ENCODE data around the gene MAT2A. TPM values are rescaled to one million over a fixed set of nuclear protein-coding genes. Genes with fewer than 3 reads are reported as not detected.

MAT2A gene
- total RNA-seq, 1 donor from 2014 or later: 145 TPM

GRCh38 chr2:85523062-85523902 lies 15.7 kb upstream of the MAT2A start:
- no peaks in the 10 kb centered on the region for H3K36me3 ChIP-seq
- TF ChIP-seq CTCF (IDR thresholded peaks at IDR 0.05; ENCODE audit: borderline replicate concordance): no peak
- H3K27ac ChIP-seq (replicated peaks): peak overlapping the region; percentile 81
- intact Hi-C loops (cut with micrococcal nuclease): no loop called here
- no peaks in the 10 kb centered on the region for H3K9me3 ChIP-seq (replicated peaks)
- H3K4me1 ChIP-seq: peaks cover 26% of the 10 kb centered on the region
- DNase-seq: no peak
- no peaks in the 10 kb centered on the region for H3K27me3 ChIP-seq (ENCODE audit: low read depth)
- H3K4me3 ChIP-seq: no peak overlapping the region

- H3K4me3 ChIP-seq: no peak overlapping the region
- intact Hi-C loops (cut with micrococcal nuclease): no loop called here
- no peak for TF ChIP-seq CTCF (IDR thresholded peaks at IDR 0.05; ENCODE audit: borderline replicate concordance)
Measured at GRCh38 chr2:85523903-85524335, 15.0 kb upstream of the MAT2A start.

GRCh38 chr2:85524336-85524908 lies 14.5 kb upstream of the MAT2A start:
- no peak overlapping the region for H3K4me3 ChIP-seq

More at GRCh38 chr2:85523903-85524335, 15.0 kb upstream of the MAT2A start:
- DNase-seq: no peak
- Histone ChIP-seq H3K36me3 (no peaks in the 10 kb centered on the region), H3K27ac (replicated peaks) (peak overlapping the region; percentile 81), H3K4me1 (peaks cover 26% of the 10 kb centered on the region), H3K27me3 (ENCODE audit: low read depth) (no peaks in the 10 kb centered on the region), H3K9me3 (replicated peaks) (no peaks in the 10 kb centered on the region)

GRCh38 chr2:85525029-85525428 lies 13.9 kb upstream of the MAT2A start:
- DNase-seq: no peak
- no peak overlapping the region for H3K4me3 ChIP-seq
- no peak for TF ChIP-seq CTCF (IDR thresholded peaks at IDR 0.05; ENCODE audit: borderline replicate concordance)
- H3K27ac ChIP-seq (replicated peaks): peak overlapping the region; percentile 81
- peaks cover 26% of the 10 kb centered on the region for H3K4me1 ChIP-seq
- intact Hi-C loops (cut with micrococcal nuclease): no loop called here
- H3K9me3 ChIP-seq (replicated peaks): no peaks in the 10 kb centered on the region
- H3K27me3 ChIP-seq (ENCODE audit: low read depth): no peaks in the 10 kb centered on the region
- H3K36me3 ChIP-seq: no peaks in the 10 kb centered on the region

More at GRCh38 chr2:85524336-85524908, 14.5 kb upstream of the MAT2A start:
- H3K4me1 ChIP-seq: peaks cover 26% of the 10 kb centered on the region
- TF ChIP-seq CTCF (IDR thresholded peaks at IDR 0.05; ENCODE audit: borderline replicate concordance): no peak
- peak overlapping the region; percentile 81 for H3K27ac ChIP-seq (replicated peaks)
- intact Hi-C loops (cut with micrococcal nuclease): no loop called here
- H3K9me3 ChIP-seq (replicated peaks): no peaks in the 10 kb centered on the region
- no peak for DNase-seq
- no peaks in the 10 kb centered on the region for H3K36me3 ChIP-seq
- no peaks in the 10 kb centered on the region for H3K27me3 ChIP-seq (ENCODE audit: low read depth)

DNA sequence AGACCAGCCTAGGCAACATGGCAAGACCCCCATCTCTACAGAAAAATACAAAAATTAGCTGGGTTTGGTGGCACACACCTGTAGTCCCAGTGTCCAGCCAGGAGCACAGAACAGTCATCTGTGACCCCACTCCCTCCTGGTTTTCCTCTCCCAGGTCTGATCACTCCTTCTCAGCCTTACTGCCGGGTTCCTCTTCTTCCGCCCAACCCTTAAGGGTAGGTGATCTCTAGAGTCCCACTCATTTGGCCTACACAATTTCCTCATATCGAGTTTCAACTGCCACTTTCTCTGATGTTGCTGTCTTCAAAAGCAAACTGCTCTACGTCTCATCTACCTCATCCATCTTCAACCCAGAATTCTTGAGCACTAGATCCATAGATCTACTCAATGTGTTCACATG lies 13.4 kb upstream of the MAT2A start:
- TF ChIP-seq CTCF (IDR thresholded peaks at IDR 0.05; ENCODE audit: borderline replicate concordance): no peak
- H3K4me1 ChIP-seq: peaks cover 26% of the 10 kb centered on the region
- no peaks in the 10 kb centered on the region for H3K36me3 ChIP-seq
- H3K27me3 ChIP-seq (ENCODE audit: low read depth): no peaks in the 10 kb centered on the region
- H3K9me3 ChIP-seq (replicated peaks): no peaks in the 10 kb centered on the region
- DNase-seq: no peak
- no peak overlapping the region for H3K4me3 ChIP-seq
- intact Hi-C loops (cut with micrococcal nuclease): no loop called here
- H3K27ac ChIP-seq (replicated peaks): peak overlapping the region; percentile 81

Measured in left ventricle myocardium inferior (tissue), 1 donor.